Articular chondrocyte of knee joint (primary cell): ENCODE measurements around the gene TSTD2. TPM values are rescaled to one million over a fixed set of nuclear protein-coding genes. Genes with fewer than 3 reads are reported as not detected.

ENCODE experiments used
- total RNA-seq: library from RNA; depleted of rRNA; stranded (reverse); fragments of >200 nt; gene quantifications from 2 replicates; pipeline ENCODE4 v1.2.3, GENCODE V29; 2012

TSTD2 gene
- 17.9 and 18.8 TPM in 2 replicates for total RNA-seq

DNA sequence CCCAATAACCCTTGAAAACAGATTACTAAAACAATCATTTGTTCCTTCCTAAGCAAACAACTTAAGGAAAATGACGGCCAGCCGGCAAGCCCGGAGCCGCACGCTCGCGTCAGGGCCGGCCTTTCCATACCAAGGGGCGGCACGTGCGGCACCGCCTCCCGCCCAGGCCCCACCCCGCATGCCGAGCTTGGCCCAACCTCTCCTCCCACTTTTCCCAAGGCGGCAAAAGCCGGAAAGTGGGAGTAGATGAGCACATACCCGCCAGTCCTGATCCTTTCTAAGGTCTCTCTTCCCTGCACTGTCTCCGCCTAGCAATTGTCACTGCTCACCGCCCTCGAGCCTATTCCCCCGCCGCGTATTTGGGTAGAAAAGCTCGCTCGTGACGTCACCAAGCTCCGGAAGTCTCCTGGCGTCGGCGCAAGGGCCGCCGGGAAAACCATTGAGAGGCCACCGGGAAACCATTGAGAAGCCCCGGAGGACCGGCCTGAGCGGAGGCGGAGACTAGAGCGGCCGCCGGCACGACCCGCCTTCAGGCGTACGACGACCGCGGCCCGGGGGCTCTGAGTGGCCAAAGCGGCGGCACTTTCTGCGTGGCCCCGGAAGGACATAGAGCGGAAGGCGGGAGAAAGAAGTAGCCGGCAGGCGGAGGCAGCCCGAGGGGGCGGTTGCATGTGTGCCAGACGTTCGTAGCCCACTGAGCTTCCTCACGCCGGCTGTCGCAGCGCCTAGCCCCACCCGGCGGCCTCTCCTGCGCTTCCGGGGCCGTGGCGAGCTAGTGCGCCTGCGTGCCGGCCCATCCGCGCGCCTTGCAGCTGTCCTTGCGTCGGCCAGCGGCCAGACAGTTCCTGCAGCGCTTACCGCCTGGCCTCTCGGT, at the start of gene TSTD2, which contains the start of gene NCBP1:
TSS of gene TSTD2 (minus strand) at position 384 of the 874 bp plus-strand sequence. CDS start 5,806 bp downstream, outside the sequence.
TSS of gene NCBP1 (plus strand) at position 837 of the 874 bp plus-strand sequence. CDS start 61 bp downstream, outside the sequence.

Other genes with a start within 250 kb of the TSTD2 start
- gene TDRD7, start 221.3 kb downstream of the TSTD2 start, total RNA-seq = 10.8 and 14.4 TPM in 2 replicates
- 0.65 and 1.0 TPM in 2 replicates for gene TMOD1, start 131.7 kb downstream of the TSTD2 start, total RNA-seq
- gene NCBP1, start 453 bp upstream of the TSTD2 start, total RNA-seq = 31.2 and 37.4 TPM in 2 replicates
- 12.5 and 15.4 TPM in 2 replicates for gene XPA, start 64.0 kb upstream of the TSTD2 start, total RNA-seq
- not detected in 2 replicates for gene FOXE1, start 219.9 kb upstream of the TSTD2 start, total RNA-seq